NCI-H2227 (cell line): ENCODE data around the gene SLC25A4.

ENCODE experiments used
- DNase-seq: peaks from one replicate; lab custom pipeline; 2025; ENCODE audit not compliant: unreplicated experiment; lab: John Stamatoyannopoulos, UW

The SLC25A4 gene

DNA sequence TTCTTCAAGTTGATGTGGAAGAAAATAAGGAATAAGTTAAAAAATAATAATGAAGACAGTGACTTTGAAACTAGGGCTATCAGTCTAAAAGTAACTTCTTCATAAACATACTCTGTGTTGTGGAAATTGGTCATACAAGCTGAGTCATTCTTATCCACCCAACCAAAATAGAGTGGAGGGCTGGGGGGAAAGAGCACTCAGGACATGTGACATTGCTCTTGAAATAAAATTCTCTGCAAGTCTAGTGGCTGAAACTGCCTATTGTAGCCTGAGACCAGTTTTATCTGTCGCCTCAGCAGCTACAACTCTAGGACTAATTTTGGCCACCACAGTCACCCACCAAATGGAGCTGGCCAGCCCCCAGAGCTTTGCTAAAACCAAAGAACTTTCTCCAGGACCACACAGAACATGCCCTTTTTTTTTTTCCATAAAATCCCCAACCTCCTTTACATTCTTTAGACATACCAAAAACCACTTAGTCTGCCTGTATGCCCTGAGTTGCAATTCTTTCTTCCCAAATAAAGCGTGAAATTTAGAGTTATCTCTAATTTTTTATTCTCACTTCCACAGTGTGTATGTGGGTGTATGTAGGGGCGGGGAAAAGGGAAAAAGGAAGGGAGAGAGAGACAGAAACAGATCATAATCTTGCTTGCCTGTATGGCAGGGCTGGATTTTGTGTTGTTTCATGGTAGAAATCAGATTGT is 23.0 kb upstream of the SLC25A4 start:
- DNase-seq = no peak

- DNase-seq = no peak
These were observed 22.5 kb upstream of the SLC25A4 start for GRCh38 chr4:185120631-185120946.

GRCh38 chr4:185122681-185123345 is 20.3 kb upstream of the SLC25A4 start:
- no peak for DNase-seq

- DNase-seq = no peak
These were observed 19.1 kb upstream of the SLC25A4 start for GRCh38 chr4:185124006-185124405.

GRCh38 chr4:185127021-185127925 is 15.8 kb upstream of the SLC25A4 start:
- DNase-seq = peak; percentile 43

- peak; percentile 65 for DNase-seq
These were observed 14.6 kb upstream of the SLC25A4 start for GRCh38 chr4:185128272-185129119.

DNA sequence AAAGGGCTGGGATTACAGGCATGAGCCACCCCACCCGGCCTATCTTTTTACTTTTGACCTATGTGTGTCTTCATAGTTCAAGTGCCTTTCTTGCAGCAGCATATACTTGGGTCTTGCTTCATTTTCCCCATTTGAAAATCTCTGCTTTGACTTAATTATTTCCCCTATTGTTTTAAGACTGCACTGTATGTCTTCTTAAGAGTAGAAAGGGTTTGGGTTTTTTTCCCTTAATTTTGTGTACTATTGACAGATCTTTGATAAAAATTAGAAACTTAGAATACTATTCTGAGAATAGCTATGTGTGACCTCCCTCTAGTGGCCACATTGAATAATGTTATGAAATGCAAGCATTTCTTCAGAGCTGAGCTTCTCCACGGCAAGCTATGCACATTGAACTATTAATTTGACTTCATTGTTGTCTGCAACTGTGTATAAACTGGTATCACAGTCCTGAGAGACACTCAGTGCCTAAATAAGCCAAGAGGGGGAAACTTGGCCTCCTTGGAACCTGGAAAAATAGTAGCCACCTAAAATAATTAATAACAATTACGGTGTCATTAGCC is 8.7 kb upstream of the SLC25A4 start:
- DNase-seq = peak; percentile 63

DNA sequence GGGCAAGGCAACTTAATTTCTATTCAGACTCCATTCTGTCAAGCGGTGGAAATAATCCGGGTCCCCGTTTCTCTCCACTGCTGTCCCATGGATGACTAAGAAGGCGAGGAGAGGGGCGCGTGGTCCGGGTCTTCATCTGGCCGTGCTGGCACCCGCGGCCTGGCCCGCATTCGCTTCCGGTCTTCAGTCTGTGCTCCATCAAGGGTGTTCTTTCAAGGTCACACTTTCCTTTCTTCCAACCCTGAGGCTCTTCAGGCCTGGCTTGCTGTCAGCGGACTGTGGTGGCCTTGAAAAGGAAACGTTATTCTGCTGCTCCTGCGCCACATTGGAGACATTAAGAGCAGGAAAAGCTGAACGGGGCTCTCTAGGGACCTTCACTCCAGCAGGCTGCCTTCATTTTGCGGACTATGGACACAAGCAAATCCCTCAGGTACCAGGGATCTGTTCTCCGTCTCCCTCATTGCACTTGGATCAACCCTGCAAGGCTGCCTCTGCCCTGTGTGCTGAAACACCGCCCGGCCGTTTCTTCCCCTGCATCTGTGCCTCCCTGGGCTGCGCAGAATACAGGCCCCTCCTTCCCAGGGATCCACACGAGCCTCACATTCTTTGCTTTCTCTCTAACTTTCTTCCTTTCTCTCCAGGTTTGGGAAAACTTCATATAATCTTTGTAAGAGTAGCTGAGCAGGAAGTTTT is 5.7 kb upstream of the SLC25A4 start:
- DNase-seq = no peak

DNA sequence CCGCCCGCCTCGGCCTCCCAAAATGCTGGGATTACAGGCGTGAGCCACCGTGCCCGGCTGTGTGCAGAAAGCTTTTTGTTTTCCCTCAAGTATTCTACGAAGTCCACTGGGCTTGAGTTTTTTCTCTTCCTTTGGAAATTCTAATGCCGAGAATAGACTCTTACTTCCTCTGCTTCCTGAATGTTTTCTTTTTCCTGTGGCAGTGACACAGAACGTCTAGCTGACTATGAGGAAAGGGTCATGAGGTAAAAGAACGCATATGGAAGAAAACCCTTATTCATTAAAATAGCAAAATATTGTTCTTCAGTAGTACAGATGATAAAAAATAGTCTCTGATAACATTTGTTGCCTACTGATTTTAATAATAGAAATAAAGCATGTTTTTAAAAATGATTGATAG is 4.9 kb upstream of the SLC25A4 start:
- no peak for DNase-seq

- no peak for DNase-seq
These were observed 3.3 kb upstream of the SLC25A4 start for GRCh38 chr4:185139736-185140135.

DNA sequence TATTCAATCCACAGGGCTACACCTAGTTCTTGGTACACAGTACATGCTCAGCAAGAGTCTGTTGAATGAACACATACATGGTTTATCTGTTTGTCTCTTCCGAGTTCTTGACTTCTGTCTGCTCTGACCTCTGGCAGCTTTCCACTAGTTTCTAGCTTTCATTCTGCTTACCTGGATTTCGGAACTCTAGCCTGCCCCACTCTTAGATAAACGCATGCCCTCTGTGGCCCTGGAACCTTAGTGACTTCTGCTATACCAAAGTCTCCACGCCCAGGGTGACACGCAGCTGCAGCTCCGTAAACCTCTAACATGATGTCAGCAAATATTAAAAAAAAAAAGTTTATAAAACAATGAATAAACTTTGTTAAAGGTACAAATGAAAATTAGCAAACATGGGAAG is 1.3 kb upstream of the SLC25A4 start:
- no peak for DNase-seq

DNA sequence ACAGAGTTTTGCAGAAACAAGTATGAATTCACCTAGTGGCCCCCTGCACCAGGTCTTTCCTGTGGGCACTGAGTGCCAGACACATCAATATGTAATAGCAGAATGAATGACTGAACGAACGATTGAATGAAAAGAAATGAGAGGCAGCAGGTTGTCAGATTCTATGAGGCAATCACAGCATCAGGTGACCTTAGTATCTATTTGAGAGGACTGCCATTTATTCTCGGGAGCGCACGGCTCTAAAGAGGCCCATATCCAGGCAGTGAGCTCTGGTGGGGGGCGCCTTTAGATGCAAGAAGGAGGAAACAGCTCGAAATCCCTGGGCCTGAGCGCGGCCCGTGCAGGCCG is 528 bp upstream of the SLC25A4 start:
- peak; percentile 43 for DNase-seq

DNA sequence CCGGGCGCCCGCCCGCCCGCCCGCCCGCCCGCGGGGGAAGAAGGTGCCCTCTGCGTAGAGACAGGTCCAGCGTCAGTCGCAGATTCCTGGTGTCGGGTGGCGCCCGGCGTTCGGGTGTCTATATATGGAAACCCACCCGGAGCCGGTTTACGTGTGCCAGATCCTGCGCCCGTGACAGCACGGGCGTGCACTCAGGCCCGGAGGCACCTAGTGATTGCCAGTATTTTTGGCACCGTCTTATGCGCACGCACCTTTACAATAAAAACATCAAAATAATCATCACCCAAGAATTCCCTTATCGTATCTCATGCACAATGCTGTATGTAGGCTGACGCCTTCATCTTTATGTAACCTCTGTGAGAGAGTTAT is 519 bp downstream of the SLC25A4 start:
- DNase-seq = peak; percentile 57

- DNase-seq = no peak
These were observed 1.7 kb downstream of the SLC25A4 start for GRCh38 chr4:185144601-185145240.

GRCh38 chr4:185145572-185145971 is 2.5 kb downstream of the SLC25A4 start:
- DNase-seq = no peak

DNA sequence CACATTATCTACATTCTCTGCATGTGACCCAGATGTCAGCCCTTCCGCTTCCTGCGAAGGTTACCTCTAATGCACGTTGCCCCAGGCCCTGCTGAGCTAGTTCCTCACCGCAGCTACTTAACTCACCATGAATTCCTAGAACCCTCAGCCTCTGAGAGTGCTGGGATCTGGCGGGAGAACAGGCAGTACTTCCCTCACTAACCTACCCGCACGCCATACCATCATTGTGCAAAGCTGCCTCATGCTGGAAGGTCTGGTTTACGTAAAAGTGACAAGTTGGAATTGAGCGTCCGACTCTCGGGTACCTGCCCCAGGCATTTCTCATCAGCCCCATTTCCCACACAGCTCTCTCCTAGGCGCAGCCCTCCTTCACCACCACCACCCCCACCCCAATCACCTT is 6.3 kb downstream of the SLC25A4 start:
- no peak for DNase-seq

DNA sequence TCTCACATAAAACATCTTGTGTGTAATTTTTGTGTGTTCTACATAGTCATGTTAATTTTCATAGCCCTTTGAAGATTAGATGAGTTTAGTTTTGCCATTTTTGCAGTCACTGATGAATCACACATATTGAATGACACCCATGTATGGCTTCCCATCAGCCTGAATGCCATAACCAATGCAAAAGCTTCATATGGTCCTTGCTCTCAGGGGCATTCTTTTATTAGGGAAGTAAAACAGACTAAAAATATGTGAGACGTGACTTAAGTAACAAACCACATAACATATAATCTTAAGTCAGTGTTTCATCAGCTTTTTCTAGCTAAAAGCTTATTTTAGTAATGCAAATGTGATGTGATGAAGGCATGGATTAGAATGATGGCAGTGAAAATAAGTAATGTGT is 8.2 kb downstream of the SLC25A4 start:
- no peak for DNase-seq

DNA sequence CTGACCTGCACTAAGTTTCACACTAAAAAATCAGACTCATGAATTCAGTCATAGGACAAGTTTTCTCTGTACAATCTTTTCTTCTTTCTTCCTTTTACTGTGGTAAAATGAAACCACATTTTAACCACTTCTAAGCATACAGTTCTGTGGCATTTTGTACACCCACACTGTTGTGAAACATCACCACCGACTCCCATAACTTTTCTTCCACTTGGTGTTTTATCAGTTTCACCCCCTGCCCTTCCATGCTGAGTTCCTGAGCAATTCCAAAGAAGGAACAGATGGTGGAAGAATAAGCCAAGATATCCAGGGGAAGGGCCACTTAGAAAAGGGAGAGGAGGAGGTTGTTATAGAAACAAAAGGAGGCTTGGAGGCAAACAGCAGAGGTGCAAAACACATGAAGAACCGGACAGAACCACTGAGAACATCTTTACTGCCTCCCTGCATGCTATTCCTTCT is 22.6 kb downstream of the SLC25A4 start:
- no peak for DNase-seq

GRCh38 chr4:185167234-185167633 is 24.2 kb downstream of the SLC25A4 start:
- no peak for DNase-seq
